Measurements from ENCODE around the gene OCIAD2. TPM values are rescaled to one million over a fixed set of nuclear protein-coding genes. Genes with fewer than 3 reads are reported as not detected.
"Not testable (repeated sequence)": the region's sequence is repeated elsewhere in the genome, so short reads cannot be mapped to it uniquely, and the experiment has no call there.

OCIAD2 gene
- 128 and 158 TPM in 2 replicates for total RNA-seq (2014; rRNA removed; shearing (Covaris generic))

GRCh38 chr4:48906206-48907173, at the start of gene OCIAD2:
OCIAD2 (minus strand) TSS chr4:48906774; CDS start chr4:48904549, 2,225 bp downstream.
- DNase-seq (ENCODE audit: low spot score) = peak; percentile 76

GRCh38 chr4:48954314-48954713, 47.7 kb upstream of the OCIAD2 start:
- DNase-seq (ENCODE audit: low spot score) = peak; percentile 28

- DNase-seq (ENCODE audit: low spot score) = peak; percentile 46
Measured at GRCh38 chr4:48949518-48950219, 43.1 kb upstream of the OCIAD2 start.

DNA sequence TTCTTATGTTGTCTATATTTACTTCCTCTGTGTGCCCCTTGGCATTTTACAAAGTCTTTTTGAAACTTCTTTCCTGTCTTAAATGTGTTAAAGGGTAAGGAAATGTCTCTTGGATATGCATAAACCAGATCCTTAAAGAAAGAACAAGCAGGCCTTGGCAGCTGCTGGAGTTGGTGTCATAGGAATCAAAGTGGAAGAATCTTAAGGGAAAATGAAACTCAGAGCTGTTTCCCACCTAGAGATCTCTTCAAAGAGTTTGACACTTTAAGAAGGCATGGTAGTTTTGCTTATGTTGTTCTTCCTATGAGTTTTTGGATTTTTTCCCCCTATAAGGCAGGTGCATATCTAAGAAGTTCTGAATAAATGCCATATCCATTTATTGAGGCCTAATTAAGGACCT, 42.5 kb upstream of the OCIAD2 start:
- DNase-seq (ENCODE audit: low spot score) = no peak

DNA sequence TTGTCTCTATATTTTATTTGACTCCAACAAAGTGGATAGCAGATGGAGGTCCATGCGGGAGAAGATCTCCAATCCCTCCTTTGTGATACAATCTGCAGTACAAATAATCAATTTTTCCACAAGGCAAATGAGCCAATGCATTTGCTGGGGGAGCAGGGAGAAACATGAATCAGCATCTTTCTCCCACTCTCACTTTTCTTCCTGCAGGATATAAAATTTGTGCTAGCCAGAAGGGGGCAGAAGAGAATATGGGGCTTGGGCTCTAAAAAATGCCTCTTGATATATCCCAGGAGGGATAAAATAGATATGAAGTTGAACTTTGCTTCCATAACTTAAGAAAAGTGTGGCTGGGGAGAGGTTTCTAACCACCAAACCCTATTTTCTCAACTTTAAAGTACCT, 41.2 kb upstream of the OCIAD2 start:
- DNase-seq (ENCODE audit: low spot score) = no peak

DNA sequence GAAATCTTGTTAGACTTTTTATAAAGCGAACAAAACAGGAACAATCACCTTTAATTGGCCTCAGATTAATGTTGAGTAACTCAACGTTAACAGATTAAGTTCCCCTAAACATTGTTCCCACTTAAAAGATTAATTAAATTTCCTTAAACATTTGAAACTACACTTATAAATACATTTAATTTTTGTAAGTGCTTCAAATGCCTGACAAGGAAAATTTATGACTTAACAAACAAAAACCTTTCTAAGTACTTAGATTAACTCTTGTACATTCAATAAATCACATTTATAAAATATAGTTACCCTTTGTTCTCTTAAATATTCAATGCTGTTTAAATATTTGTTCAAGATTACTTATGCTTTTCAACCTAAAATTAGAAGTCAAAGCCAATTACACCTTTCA, 39.4 kb upstream of the OCIAD2 start:
- DNase-seq (ENCODE audit: low spot score) = no peak

DNA sequence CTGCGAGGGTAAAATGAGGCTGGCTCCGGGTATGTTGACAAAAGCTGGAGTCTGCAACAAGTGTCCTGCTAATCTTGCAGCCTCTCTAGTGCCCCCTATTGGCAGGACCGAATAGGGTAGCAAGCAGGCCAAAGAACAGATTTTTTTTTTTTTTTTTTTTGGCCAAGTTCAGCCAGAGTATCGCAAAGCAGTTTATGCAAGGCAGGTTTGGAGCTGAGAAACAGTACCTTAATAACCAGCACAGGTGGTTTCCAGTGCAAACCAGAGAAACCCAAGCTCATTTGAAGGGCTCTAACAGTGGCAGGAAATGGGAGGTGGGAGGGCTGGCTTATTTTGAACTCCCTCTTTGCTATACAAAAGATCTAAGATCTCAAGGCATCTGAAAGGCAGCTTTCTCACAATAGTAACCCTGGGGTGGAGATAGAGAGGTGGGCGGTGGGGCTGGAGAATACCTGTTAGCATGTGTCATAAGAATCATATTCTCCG, 38.2 kb upstream of the OCIAD2 start:
- DNase-seq (ENCODE audit: low spot score) = no peak

- peak; percentile 79 for DNase-seq (ENCODE audit: low spot score)
Measured at GRCh38 chr4:48944252-48944651, 37.7 kb upstream of the OCIAD2 start.

- DNase-seq (ENCODE audit: low spot score) = peak; percentile 13
Measured at GRCh38 chr4:48943387-48943786, 36.8 kb upstream of the OCIAD2 start.

DNA sequence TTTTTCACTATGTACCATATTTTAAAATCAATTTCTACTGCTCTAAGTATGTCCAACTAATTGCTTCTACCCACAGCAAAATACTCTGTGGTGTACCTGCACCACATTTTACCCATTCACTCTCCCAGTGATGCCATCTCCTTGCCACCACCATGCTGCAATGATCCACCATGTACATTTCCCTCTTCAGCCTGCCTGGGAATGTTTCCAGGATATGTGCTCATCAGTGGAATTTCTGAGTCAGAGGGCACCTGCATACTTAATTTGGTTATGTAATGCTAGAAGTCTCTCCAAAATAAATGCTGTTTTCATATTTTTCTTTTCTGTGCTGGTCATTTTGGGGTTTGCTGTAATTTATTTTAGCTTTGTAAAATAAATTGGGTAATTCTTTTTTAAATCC, 33.2 kb upstream of the OCIAD2 start:
- peak; percentile 90 for DNase-seq (ENCODE audit: low spot score)

DNA sequence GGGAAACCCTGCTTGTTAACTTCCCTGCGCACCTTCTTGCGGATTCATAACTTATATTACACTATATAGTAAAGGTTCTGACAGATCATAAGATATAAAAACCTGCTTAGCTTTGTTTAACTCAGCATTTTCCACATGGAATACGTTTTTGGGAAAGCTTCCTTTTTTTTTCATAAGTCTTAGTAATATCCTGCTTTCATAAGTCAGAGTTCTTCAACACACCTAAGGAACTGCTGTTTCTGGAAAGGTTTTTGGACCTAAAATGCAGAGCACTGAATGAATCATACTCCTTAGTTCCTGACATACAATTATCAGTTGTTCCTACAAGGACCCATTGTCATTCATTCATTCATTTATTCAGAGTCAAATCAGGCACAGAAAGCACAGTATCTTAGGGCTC, 32.3 kb upstream of the OCIAD2 start:
- DNase-seq (ENCODE audit: low spot score) = no peak

DNA sequence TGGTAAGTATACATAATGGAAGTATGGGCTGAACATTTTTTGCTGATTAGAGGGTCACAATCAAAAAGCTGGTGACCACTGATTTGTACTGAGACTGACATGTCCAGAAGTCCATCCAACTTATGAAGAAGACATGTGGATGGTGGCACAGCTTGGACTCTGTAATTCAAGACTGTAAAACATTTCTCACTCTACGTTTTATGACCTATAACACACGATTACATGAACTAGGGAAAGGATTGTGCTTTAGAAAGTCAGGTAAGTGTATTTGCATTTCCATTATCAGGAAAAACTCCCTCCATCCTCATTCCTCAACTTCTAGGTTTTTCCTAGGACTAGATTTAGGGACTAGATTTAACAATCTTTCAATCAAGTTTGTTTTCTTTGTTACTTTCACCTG, 30.5 kb upstream of the OCIAD2 start:
- no peak for DNase-seq (ENCODE audit: low spot score)

- no peak for DNase-seq (ENCODE audit: low spot score)
Measured at GRCh38 chr4:48931459-48931858, 24.9 kb upstream of the OCIAD2 start.

GRCh38 chr4:48930654-48931053, 24.1 kb upstream of the OCIAD2 start:
- DNase-seq (ENCODE audit: low spot score) = no peak

GRCh38 chr4:48924416-48924815, 17.8 kb upstream of the OCIAD2 start:
- DNase-seq (ENCODE audit: low spot score) = no peak

DNA sequence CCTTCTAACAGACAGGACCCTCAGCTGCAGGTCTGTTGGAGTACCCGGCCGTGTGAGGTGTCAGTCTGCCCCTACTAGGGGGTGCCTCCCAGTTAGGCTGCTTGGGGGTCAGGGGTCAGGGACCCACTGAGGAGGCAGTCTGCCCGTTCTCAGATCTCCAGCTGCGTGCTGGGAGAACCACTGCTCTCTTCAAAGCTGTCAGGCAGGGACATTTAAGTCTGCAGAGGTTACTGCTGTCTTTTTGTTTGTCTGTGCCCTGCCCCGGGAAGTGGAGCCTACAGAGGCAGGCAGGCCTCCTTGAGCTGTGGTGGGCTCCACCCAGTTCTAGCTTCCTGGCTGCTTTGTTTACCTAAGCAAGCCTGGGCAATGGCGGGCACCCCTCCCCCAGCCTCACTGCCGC, 16.5 kb upstream of the OCIAD2 start:
- DNase-seq (ENCODE audit: low spot score) = not testable (repeated sequence)

DNA sequence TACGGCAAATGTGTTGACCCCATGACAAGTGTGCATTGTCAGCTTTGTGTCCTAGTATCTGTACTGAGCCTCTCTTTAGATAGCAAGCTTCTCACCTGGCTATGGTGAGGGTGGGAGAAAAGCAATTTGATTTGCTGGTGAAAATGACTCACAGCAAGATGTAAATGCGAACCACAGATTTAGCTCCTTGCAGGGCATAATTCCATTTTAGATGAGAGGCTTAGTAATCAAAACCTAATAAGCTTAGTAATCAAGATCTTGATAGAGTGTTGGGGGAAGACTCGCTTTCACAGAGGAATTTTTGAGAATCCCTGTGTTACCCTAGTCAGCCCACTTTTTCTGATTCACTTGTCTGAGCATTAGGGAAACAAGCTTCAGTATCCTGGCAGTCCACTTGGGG, 7.7 kb upstream of the OCIAD2 start:
- peak; percentile 56 for DNase-seq (ENCODE audit: low spot score)

GRCh38 chr4:48913346-48913745, 6.8 kb upstream of the OCIAD2 start:
- DNase-seq (ENCODE audit: low spot score) = peak; percentile 97

GRCh38 chr4:48912349-48912748, 5.8 kb upstream of the OCIAD2 start:
- no peak for DNase-seq (ENCODE audit: low spot score)

- DNase-seq (ENCODE audit: low spot score) = no peak
Measured at GRCh38 chr4:48910511-48910910, 3.9 kb upstream of the OCIAD2 start.

- peak; percentile 98 for DNase-seq (ENCODE audit: low spot score)
Measured at GRCh38 chr4:48909697-48910096, 3.1 kb upstream of the OCIAD2 start.

- no peak for DNase-seq (ENCODE audit: low spot score)
Measured at GRCh38 chr4:48908687-48909086, 2.1 kb upstream of the OCIAD2 start.

Measured in A172 (cell line).